Heart left ventricle (tissue), 16 donors: Measurements from ENCODE around the gene AAGAB. TPM values are rescaled to one million over a fixed set of nuclear protein-coding genes. Genes with fewer than 3 reads are reported as not detected.
A peak's percentile ranks its signal among the peaks of the same experiment; 100 is the strongest.

Source experiments
- ATAC-seq, 4 donors: fragments of 200-7000 bp; cut with Tn5 transposase; one replicate each; pipeline ENCODE4 v1.9.1; 2020 to 2022; ENCODE audit warnings: moderate library complexity in 4 of 4, mild to moderate bottlenecking in 3 of 4, moderate number of reproducible peaks in 1 of 4
- DNase-seq, 5 donors: peaks; one replicate each; pipeline ENCODE4 v3.0.0-alpha.2; 2020
- H3K27ac ChIP-seq, 12 donors: fragments of 200-600 bp; sonication (generic) in 4 of 12; one replicate each; pipeline versions ENCODE4 v1.5.0 to v1.8.0; 2016 to 2022; ENCODE audit warnings: mild to moderate bottlenecking in 2 of 12
- H3K27me3 ChIP-seq, 9 donors: fragments of 200-600 bp; sonication (generic) in 2 of 9; one replicate each; pipeline versions ENCODE4 v1.5.1 to v1.8.0; 2016 to 2022; ENCODE audit warnings: mild to moderate bottlenecking in 3 of 9
- H3K36me3 ChIP-seq, 9 donors: fragments of 200-600 bp; sonication (generic) in 2 of 9; one replicate each; pipeline versions ENCODE4 v1.5.0 to v1.8.0; 2018 to 2022; ENCODE audit warnings: mild to moderate bottlenecking in 2 of 9
- H3K4me1 ChIP-seq, 12 donors: fragments of 200-600 bp; sonication (generic) in 4 of 12; one replicate each; pipeline versions ENCODE4 v1.5.0 to v1.8.0; 2016 to 2022; ENCODE audit warnings: mild to moderate bottlenecking in 3 of 12
- H3K4me3 ChIP-seq, 12 donors: fragments of 200-600 bp; sonication (generic) in 4 of 12; one replicate each; pipeline versions ENCODE4 v1.5.0 to v1.8.0; 2017 to 2022; ENCODE audit warnings: mild to moderate bottlenecking in 9 of 12, moderate library complexity in 4 of 12
- H3K9me3 ChIP-seq, 12 donors: fragments of 200-600 bp; sonication (generic) in 4 of 12; one replicate each; pipeline versions ENCODE4 v1.5.0 to v1.8.0; 2016 to 2022; ENCODE audit warnings: mild to moderate bottlenecking in 1 of 12
- CTCF ChIP-seq, 12 donors: fragments of 200-600 bp; sonication (generic) in 4 of 12; IDR thresholded peaks; one replicate each; pipeline versions ENCODE4 v1.5.0 to v1.8.0; 2018 to 2022; ENCODE audit warnings: antibody characterized with exemption in 12 of 12, mild to moderate bottlenecking in 5 of 12
- POLR2A ChIP-seq, 2 donors: fragments of 450-650 bp; IDR thresholded peaks; one replicate each; pipeline ENCODE4 v1.6.1; 2017; ENCODE audit warnings: antibody characterized with exemption in 2 of 2, mild to moderate bottlenecking in 2 of 2, moderate library complexity in 2 of 2
- WGBS, 4 donors: extraction: QIAGEN DNeasy Blood & Tissue Kit in 2 of 4; methylation state at CpG; one replicate each; pipeline versions ENCODE4 v1.1.5 to v1.1.7; 2013 to 2018; 5-methylcytosine and 5-hydroxymethylcytosine counted together
- intact Hi-C, 10 donors: fragments of 100-400 bp; cut with DNase I; formaldehyde crosslinking; loops; one replicate each; pipeline versions ENCODE4 v1.11.1 to v1.14.2; 2022
- polyA plus RNA-seq, 2 donors: library from polyadenylated mRNA; stranded (reverse); fragments of 200-250 nt; gene quantifications; one replicate each; pipeline ENCODE4 v1.2.3, GENCODE V29; 2013
- total RNA-seq, 9 donors: library from RNA; depleted of rRNA in 2 of 9; stranded (reverse); fragments of >200 nt in 2 of 9; fragmentation: NEBNext Ultra II Directional in 3 of 9; extraction: Animal tissue kit (Norgen Biotek cat#: 25700) in 3 of 9; gene quantifications; one replicate each; pipeline versions ENCODE4 v1.1.0 to v1.2.4, GENCODE V29; 2016 to 2023
- donor health status: ischemic (EF 13 %, LVEDD 7.1; RV severe dilation, severe dysfunction).
- donor health status: healthy with polysubstance abuse.
- donor health status: DM: no; HTN: yes; CAD: no.
- donor health status: DM: no; HTN: no; CAD: no.
- donor health status: ischemic (EF 25% LVEDD 6.9; RV normal size, moderate dysfunction).
- donor health status: ischemic (EF 25% LVEDD 5.7; RV mildly dilated, moderate dysfunction).
- donor health status: healthy.
- donor health status: DM: yes; HTN: yes; CAD: no.
- donor health status: ischemic (EF 35%, LVEDD 5.7; RV mildly dilated, moderate dysfunction).
- donor health status: nonischemic (EF 11% LVEDD 7.7; RV severe dilation, severe dysfunction).
- donor health status: DM: yes; HTN: yes; CAD: no.
- donor health status: PGD.
- donor health status: ischemic (EF 29% LVEDD 5.4; RV normal size, mild dysfunction).
- donor health status: nonischemic (EF 23%, LVEDD 6.1; RV moderate dilation, normal function).

AAGAB gene
- total and polyA plus RNA-seq, 11 donors, result 5.4 to 43.4 (median 28.0) TPM

DNA sequence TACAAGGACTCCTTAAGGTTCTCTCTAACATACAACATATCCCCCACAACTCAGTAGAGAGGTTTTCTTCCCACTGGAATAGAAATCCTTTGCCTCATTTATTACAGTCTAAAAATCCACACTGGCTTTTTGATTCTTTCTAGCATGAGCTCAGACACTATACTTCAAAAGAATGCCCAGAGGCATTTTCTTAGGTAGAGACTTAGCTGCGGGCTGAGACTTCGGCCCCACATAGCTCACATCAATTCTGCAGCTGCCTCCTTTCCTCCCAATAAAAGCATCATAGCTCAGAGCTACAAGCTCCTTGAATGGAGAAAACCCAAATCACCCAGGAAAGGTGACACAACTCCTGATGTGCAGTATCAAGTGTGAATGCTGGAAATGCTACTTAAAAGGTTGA is 52.4 kb downstream of the AAGAB start:
- DNase-seq (no peak), ATAC-seq (no peak)
- peaks cover 0 to 51% (median 37%) of the 10 kb centered on the region in 9 donors for H3K36me3 ChIP-seq
- WGBS, 4 donors, result 95 to 98% (median 97%) methylated on average over 2 of the region's 2 CpGs
- intact Hi-C loops, result loop anchor here in 1 of 10 donors (5.0 kb wide), 1 partner anchor 50 kb away; the partner anchor contains the start of genes AAGAB and IQCH
- H3K4me1 ChIP-seq, result peaks cover 0 to 40% (median 25%) of the 10 kb centered on the region in 12 donors
- no peaks in the 10 kb centered on the region for H3K9me3 ChIP-seq
- TF ChIP-seq CTCF (IDR thresholded peaks at IDR 0.05), result no peak
- no peak for TF ChIP-seq POLR2A (IDR thresholded peaks at IDR 0.05)
- H3K27ac ChIP-seq, result no peak overlapping the region
- H3K27me3 ChIP-seq, result no peaks in the 10 kb centered on the region
- H3K4me3 ChIP-seq, result no peak overlapping the region

DNA sequence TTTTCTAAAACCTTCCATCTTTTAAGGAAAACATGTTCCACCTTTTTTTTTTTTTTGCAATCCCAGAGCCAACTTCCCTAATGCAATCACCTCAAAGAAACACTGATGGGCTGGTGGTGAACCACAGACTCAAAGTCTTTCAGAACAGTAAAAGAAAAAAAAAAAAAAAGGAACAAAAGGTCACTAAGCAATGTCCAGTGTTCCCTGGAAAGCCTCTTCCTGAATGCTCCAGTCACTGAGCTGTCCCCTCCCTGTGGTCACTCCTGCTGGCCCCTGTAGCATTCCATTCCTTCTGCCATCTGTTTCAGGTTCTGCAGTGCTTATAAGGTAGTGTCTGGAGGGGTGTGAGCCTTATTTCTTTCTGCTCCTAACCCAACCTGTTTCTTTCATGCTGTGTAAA is 53.3 kb downstream of the AAGAB start:
- Histone ChIP-seq H3K36me3 (peaks cover 0 to 42% (median 30%) of the 10 kb centered on the region in 9 donors), H3K27ac (no peak overlapping the region), H3K27me3 (no peaks in the 10 kb centered on the region), H3K4me3 (no peak overlapping the region), H3K4me1 (peaks cover 0 to 40% (median 26%) of the 10 kb centered on the region in 12 donors), H3K9me3 (no peaks in the 10 kb centered on the region)
- intact Hi-C loops, result loop anchor here in 2 of 10 donors (2.0 to 5.0 kb wide), 2 partner anchors 51 to 54 kb away; partner anchors contain the start of genes AAGAB (in 2 of the 2) and IQCH (in 2 of the 2)
- DNase-seq (no peak), ATAC-seq (no peak)
- TF ChIP-seq CTCF (IDR thresholded peaks at IDR 0.05) (no peak), POLR2A (IDR thresholded peaks at IDR 0.05) (no peak)

DNA sequence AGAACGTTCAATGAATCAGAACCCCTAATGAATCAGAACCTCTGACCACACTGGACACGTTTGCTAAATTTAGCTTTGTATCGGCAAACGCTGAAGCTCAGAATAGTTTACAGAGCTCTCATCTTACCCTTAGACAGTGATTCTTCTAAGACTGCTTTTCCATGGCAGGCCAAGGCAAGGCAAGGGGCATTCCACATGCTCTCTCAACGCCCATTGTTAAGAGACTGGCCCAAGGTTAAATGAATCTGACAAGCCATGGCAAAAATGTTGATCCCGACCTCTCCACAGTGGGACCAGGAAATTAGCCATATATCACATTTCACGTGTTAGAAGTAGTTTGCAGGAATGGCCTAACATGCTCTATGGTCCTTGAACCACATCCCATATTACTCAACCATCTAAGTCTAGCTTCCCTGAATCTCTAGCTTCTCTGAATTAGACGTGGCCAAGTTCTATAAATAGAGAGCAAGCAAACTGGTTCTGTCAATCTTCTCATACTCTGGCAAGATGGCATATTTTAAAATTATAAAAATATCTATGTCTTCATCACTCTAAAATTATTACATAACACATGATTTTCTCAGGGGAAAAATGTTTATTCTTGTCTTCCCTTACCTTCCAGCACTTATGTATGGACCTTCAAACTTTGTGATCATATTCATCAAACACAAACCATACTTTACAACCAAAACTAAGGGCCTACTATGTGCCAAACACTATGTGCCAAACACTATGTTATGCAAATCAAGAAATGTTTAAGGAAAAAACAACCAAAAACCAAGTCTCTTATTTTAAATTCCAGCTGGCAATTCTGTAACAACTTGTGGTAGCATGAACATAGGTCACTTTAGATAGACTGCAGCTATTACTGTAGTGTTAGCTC is 54.3 kb downstream of the AAGAB start:
- Histone ChIP-seq H3K4me1 (peaks cover 0 to 44% (median 28%) of the 10 kb centered on the region in 12 donors), H3K4me3 (no peak overlapping the region), H3K36me3 (peaks cover 0 to 34% (median 20%) of the 10 kb centered on the region in 9 donors), H3K27me3 (no peaks in the 10 kb centered on the region), H3K9me3 (no peaks in the 10 kb centered on the region), H3K27ac (peak overlapping the region in 3 of 12 donors; percentile 2 to 43 (median 3))
- WGBS, 4 donors, result 59 to 70% (median 65%) methylated on average over 8 of the region's 8 CpGs
- peak in 3 of 4 donors; percentile 25 to 45 (median 43) for ATAC-seq
- DNase-seq, result no peak
- intact Hi-C loops, result loop anchor here in 2 of 10 donors (2.0 to 5.0 kb wide), 2 partner anchors 52 to 55 kb away; partner anchors contain the start of genes AAGAB (in 2 of the 2) and IQCH (in 2 of the 2)
- no peak for TF ChIP-seq POLR2A (IDR thresholded peaks at IDR 0.05)
- no peak for TF ChIP-seq CTCF (IDR thresholded peaks at IDR 0.05)

- Histone ChIP-seq H3K27ac (no peak overlapping the region), H3K9me3 (no peaks in the 10 kb centered on the region), H3K27me3 (no peaks in the 10 kb centered on the region), H3K36me3 (peaks cover 0 to 32% (median 19%) of the 10 kb centered on the region in 9 donors), H3K4me3 (no peak overlapping the region), H3K4me1 (peaks cover 0 to 51% (median 35%) of the 10 kb centered on the region in 12 donors)
- WGBS, 4 donors, result 94 to 96% (median 95%) methylated on average over 4 of the region's 4 CpGs
- intact Hi-C loops, result no loop called here
- no peak for ATAC-seq
- DNase-seq, result no peak
- TF ChIP-seq CTCF (IDR thresholded peaks at IDR 0.05) (no peak), POLR2A (IDR thresholded peaks at IDR 0.05) (no peak)
Measured at GRCh38 chr15:67199391-67199790, 55.1 kb downstream of the AAGAB start.
